Sigmoid colon (tissue), 7 donors: ENCODE data around the gene ZNF175. TPM values are rescaled to one million over a fixed set of nuclear protein-coding genes. Genes with fewer than 3 reads are reported as not detected.
A peak's percentile ranks its signal among the peaks of the same experiment; 100 is the strongest.

Experiments
- DNase-seq: peaks from one replicate; pipeline ENCODE4 v3.0.0-alpha.2; 2019
- H3K27ac ChIP-seq, 4 donors: fragments of 200-600 bp; sonication (generic); one replicate each; pipeline ENCODE4 v1.5.1; 2016 to 2019; ENCODE audit warnings: mild to moderate bottlenecking in 1 of 4
- H3K27me3 ChIP-seq, 3 donors: fragments of 200-600 bp; sonication (generic); one replicate each; pipeline ENCODE4 v1.5.1; 2019; ENCODE audit warnings: mild to moderate bottlenecking in 1 of 3
- H3K36me3 ChIP-seq, 4 donors: fragments of 200-600 bp; sonication (generic); one replicate each; pipeline ENCODE4 v1.5.1; 2016 to 2019
- H3K4me1 ChIP-seq, 4 donors: fragments of 200-600 bp; sonication (generic); one replicate each; pipeline ENCODE4 v1.5.1; 2017 to 2019
- H3K4me3 ChIP-seq, 4 donors: fragments of 200-600 bp; sonication (generic); one replicate each; pipeline ENCODE4 v1.5.1; 2017 to 2019; ENCODE audit warnings: mild to moderate bottlenecking in 2 of 4, moderate library complexity in 1 of 4
- H3K9me3 ChIP-seq, 4 donors: fragments of 200-600 bp in 3 of 4; sonication (generic) in 3 of 4; one replicate each; pipeline versions ENCODE4 v1.5.1 to v1.6.1; 2013 to 2019
- EP300 ChIP-seq, 4 donors: sonication (generic); formaldehyde crosslinking; IDR thresholded peaks; one replicate each; pipeline ENCODE4 v1.6.1; 2017; ENCODE audit warnings: antibody characterized with exemption in 4 of 4
- POLR2A ChIP-seq, 2 donors: fragments of 450-650 bp; IDR thresholded peaks; one replicate each; pipeline ENCODE4 v1.6.1; 2016; ENCODE audit warnings: antibody characterized with exemption in 2 of 2, mild to moderate bottlenecking in 2 of 2, moderate library complexity in 2 of 2
- POLR2AphosphoS5 ChIP-seq, 4 donors: sonication (generic); formaldehyde crosslinking; IDR thresholded peaks; one replicate each; pipeline ENCODE4 v1.6.1; 2017; ENCODE audit warnings: antibody characterized with exemption in 4 of 4
- WGBS, 2 donors: extraction: QIAGEN DNeasy Blood & Tissue Kit; methylation state at CpG; one replicate each; pipeline ENCODE4 v1.1.7; 2013; 5-methylcytosine and 5-hydroxymethylcytosine counted together
- intact Hi-C: fragments of 100-400 bp; cut with DNase I; formaldehyde crosslinking; loops from one replicate; pipeline ENCODE4 v1.15.1; 2023
- polyA plus RNA-seq, 3 donors: library from polyadenylated mRNA; stranded (reverse); fragments of 200-250 nt; gene quantifications; one replicate each; pipeline ENCODE4 v1.2.3, GENCODE V29; 2013
- total RNA-seq, 4 donors: library from RNA; depleted of rRNA; stranded (reverse); fragments of >200 nt; gene quantifications; one replicate each; pipeline ENCODE4 v1.1.0, GENCODE V29; 2016
- TF ChIP-seq, protein P1 (sequence below), 4 experiments: fragments of 450-650 bp in 3 of 4; fragments of 200-600 bp in 1 of 4; IDR thresholded peaks; one replicate each; pipeline ENCODE4 v1.5.1; 2016 to 2019; ENCODE audit warnings: antibody characterized with exemption in 4 of 4, mild to moderate bottlenecking in 3 of 4, moderate library complexity in 2 of 4
- donor health status: healthy with polysubstance abuse.
- donor health status: Bipolar disorder and iron deficiency.
- donor health status: healthy.

Gene ZNF175
- total and polyA plus RNA-seq, 7 donors: 1.4 to 5.8 (median 3.6) TPM

DNA sequence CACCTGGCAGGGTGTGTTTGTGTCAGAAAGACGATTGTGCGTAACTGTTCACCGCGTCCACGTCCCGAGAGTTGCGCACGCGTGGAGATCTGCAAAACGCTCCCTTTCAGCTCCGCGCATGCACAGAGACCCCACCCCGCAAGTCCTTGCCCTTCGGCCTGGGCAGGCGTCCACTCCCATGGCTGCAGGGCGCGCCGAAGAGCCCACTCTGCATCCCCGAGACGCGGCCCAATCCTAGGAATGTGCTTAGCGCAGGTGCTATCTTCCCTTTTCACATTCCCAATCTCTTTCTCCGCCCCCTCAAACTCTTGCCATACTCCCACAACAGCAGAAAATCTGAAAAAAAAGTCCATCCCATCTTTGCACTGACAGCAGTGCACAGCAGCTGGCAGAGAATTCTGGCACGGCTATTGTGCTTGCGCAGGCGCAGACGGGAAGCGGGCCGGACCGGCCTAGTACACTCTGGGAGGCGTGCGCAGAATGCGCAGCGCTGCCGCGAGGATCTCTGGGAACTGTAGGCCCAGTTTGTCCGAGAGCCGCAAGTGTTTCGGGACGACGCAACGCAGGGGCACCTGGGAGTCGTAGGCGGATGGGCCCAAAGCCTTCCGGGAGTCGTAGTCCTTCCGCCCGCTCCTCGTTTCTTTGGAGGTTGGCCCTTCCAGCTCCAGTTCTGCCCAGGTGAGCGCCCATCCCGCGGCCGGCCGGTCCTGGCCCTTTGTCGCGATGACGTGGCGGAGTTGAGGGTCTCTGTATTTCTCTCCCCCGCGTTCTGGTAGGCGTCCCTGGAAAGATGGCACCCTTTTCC is 23.1 kb downstream of the ZNF175 start:
- Histone ChIP-seq H3K27me3 (peaks cover 0 to 14% (median 13%) of the 10 kb centered on the region in 3 donors), H3K4me1 (peaks cover 0 to 18% (median 15%) of the 10 kb centered on the region in 4 donors), H3K9me3 (no peaks in the 10 kb centered on the region), H3K27ac (peak overlapping the region; percentile 52 to 66 (median 62)), H3K36me3 (no peaks in the 10 kb centered on the region), H3K4me3 (peak overlapping the region; percentile 53 to 62 (median 58))
- 1% methylated on average over 61 of the region's 61 CpGs for WGBS, 2 donors
- TF ChIP-seq POLR2AphosphoS5 (IDR thresholded peaks at IDR 0.05): peak in 3 of 4 donors; percentile 53 to 81 (median 61)
- TF ChIP-seq, protein P1, sequence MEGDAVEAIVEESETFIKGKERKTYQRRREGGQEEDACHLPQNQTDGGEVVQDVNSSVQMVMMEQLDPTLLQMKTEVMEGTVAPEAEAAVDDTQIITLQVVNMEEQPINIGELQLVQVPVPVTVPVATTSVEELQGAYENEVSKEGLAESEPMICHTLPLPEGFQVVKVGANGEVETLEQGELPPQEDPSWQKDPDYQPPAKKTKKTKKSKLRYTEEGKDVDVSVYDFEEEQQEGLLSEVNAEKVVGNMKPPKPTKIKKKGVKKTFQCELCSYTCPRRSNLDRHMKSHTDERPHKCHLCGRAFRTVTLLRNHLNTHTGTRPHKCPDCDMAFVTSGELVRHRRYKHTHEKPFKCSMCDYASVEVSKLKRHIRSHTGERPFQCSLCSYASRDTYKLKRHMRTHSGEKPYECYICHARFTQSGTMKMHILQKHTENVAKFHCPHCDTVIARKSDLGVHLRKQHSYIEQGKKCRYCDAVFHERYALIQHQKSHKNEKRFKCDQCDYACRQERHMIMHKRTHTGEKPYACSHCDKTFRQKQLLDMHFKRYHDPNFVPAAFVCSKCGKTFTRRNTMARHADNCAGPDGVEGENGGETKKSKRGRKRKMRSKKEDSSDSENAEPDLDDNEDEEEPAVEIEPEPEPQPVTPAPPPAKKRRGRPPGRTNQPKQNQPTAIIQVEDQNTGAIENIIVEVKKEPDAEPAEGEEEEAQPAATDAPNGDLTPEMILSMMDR (IDR thresholded peaks at IDR 0.05): no peak
- peak in 1 of 4 donors; percentile 25 for TF ChIP-seq EP300 (IDR thresholded peaks at IDR 0.05)
- peak; percentile 99 for DNase-seq
- intact Hi-C loops: loop anchor here (1.0 to 2.0 kb wide), 2 partner anchors 23 to 485 kb away; partner anchors contain the start of genes CTU1 and ZNF175

DNA sequence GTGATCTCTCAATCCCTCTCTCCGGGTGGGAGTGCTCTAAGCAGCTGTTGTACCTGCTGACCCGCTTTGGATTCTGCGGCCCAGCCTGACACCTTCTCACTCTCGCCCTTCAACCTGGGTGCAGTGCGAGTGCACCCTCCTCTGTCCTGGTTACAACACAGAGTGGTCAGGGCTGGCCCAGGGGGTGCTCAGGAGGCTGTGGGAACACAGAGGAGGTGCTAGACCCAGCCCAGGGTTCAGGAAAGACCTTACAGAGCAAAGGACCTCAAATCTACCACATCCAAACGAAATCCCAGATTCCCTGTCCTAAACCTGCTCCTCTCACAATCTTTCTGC is 23.7 kb downstream of the ZNF175 start:
- Histone ChIP-seq H3K27ac (peak overlapping the region; percentile 52 to 66 (median 62)), H3K4me1 (peaks cover 0 to 18% (median 15%) of the 10 kb centered on the region in 4 donors), H3K9me3 (no peaks in the 10 kb centered on the region), H3K36me3 (no peaks in the 10 kb centered on the region), H3K4me3 (peak overlapping the region; percentile 53 to 62 (median 58)), H3K27me3 (peaks cover 0 to 19% (median 14%) of the 10 kb centered on the region in 3 donors)
- intact Hi-C loops: loop anchor here (1.0 to 2.0 kb wide), 2 partner anchors 23 to 486 kb away; partner anchors contain the start of genes CTU1 and ZNF175
- 10 to 20% methylated on average over 6 of the region's 6 CpGs for WGBS, 2 donors
- TF ChIP-seq, protein P1 (IDR thresholded peaks at IDR 0.05): no peak
- TF ChIP-seq POLR2A (IDR thresholded peaks at IDR 0.05) (no peak), EP300 (IDR thresholded peaks at IDR 0.05) (no peak), POLR2AphosphoS5 (IDR thresholded peaks at IDR 0.05) (no peak)
- DNase-seq: no peak

DNA sequence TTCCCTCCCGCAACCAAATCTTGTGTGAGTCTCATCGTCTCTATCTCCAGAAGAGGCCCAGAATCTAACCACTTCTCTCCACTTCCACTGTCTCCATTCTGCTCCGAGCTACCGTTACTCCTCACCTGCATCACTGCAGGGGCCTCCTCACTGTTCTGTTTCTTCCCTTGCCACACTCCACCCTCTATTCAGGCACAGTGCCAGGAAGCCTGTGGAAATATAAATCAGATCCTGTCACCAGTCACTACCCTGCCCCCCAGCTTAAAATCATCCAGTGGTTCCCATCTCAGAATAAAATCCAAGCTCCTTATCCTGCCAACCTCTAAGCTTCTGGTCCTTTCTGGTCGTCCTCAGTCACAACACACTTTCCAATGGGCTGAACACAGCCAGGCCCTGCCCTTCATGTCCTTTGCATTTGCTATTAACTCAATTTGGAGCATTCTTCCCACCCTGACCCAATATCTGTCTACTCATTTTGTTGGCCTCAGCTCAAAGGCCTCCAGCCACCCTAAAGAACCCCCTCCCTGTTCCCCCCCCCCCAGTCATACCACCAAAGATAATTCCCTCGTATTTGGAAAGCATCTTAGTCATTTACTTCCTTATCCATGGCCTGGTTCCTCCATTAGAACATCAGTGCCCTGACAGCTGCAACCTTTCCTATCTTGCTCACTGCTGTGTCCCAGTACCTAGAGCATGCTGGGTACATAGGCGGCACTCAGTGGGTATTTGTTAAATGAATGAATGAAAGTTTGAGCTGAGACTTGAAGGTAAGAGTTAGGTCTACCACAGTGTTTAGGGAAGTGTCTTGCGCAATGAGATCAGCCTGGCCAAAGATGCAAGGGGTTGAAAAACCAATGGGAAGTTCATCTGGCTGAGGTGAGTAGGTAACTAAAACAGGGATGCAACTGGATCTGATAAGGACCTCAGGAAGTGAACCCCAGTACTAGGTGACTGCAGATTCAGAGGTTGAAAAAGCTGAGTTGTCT is 24.4 kb downstream of the ZNF175 start:
- Histone ChIP-seq H3K27ac (no peak overlapping the region), H3K4me3 (no peak overlapping the region), H3K27me3 (peaks cover 1 to 26% (median 20%) of the 10 kb centered on the region in 3 donors), H3K36me3 (no peaks in the 10 kb centered on the region), H3K4me1 (peaks cover 0 to 18% (median 15%) of the 10 kb centered on the region in 4 donors), H3K9me3 (no peaks in the 10 kb centered on the region)
- TF ChIP-seq POLR2A (IDR thresholded peaks at IDR 0.05): no peak
- TF ChIP-seq, protein P1 (IDR thresholded peaks at IDR 0.05): no peak
- TF ChIP-seq POLR2AphosphoS5 (IDR thresholded peaks at IDR 0.05): no peak
- no peak for TF ChIP-seq EP300 (IDR thresholded peaks at IDR 0.05)
- intact Hi-C loops: loop anchor here (2.0 kb wide), 1 partner anchor 487 kb away; the partner anchor contains the start of gene CTU1
- WGBS, 2 donors: 74 to 90% methylated on average over 8 of the region's 8 CpGs
- no peak for DNase-seq

DNA sequence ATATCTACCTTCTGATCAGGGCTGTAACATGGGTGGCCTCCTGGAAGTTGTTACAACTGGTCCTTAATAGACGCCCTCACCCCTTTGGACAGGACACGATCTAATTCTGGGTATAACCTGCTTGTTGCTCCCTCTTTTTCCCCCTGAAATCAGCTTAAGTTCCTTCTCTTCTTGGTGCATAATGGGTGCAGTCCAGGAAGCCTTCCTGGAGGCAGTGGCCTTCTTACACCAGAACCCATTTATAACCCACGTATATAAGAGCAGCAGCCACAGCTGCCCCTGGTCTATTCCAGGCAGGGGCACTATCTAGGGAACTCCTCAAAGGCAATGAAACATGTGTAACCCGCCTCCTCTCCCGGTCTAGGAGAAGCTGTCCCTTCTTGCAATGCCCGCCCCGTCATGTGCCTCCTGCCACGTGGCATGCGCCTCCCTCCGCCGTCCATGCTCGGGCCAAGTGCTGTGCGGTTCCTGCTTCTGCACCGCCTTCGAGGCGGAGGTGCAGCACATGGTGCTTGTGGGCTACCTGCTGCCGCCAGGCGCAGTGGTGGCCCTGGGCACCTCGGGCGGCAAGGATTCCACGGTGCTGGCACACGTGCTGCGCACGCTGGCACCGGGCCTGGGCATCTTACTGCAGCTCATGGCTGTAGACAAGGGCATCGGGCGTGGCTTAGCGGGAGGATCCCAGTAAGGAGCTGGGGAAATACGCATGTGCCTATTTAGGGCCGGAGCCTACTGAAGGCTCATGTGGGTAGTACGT is 27.3 kb downstream of the ZNF175 start:
- peaks cover 0 to 14% (median 10%) of the 10 kb centered on the region in 4 donors for H3K4me1 ChIP-seq
- no peaks in the 10 kb centered on the region for H3K9me3 ChIP-seq
- intact Hi-C loops: no loop called here
- TF ChIP-seq POLR2AphosphoS5 (IDR thresholded peaks at IDR 0.05): no peak
- TF ChIP-seq EP300 (IDR thresholded peaks at IDR 0.05): no peak
- TF ChIP-seq, protein P1 (IDR thresholded peaks at IDR 0.05): no peak
- TF ChIP-seq POLR2A (IDR thresholded peaks at IDR 0.05): no peak
- WGBS, 2 donors: 95 to 96% methylated on average over 31 of the region's 31 CpGs
- no peaks in the 10 kb centered on the region for H3K36me3 ChIP-seq
- H3K27me3 ChIP-seq: peaks cover 6 to 43% (median 31%) of the 10 kb centered on the region in 3 donors
- H3K4me3 ChIP-seq: no peak overlapping the region
- H3K27ac ChIP-seq: no peak overlapping the region
- DNase-seq: no peak
